Ascending aorta (tissue), 2 donors: ENCODE measurements around the gene TMEM254. TPM values are rescaled to one million over a fixed set of nuclear protein-coding genes. Genes with fewer than 3 reads are reported as not detected.
"Not testable (repeated sequence)": the region's sequence is repeated elsewhere in the genome, so short reads cannot be mapped to it uniquely, and the experiment has no call there.

Experiments used
- DNase-seq, 2 donors: peaks; one replicate each; pipeline ENCODE4 v3.0.0-alpha.2; 2019; ENCODE audit warnings: low spot score in 2 of 2
- H3K27ac ChIP-seq, 2 donors: fragments of 200-600 bp; sonication (generic); one replicate each; pipeline ENCODE4 v1.5.1; 2016 to 2017; ENCODE audit warnings: mild to moderate bottlenecking in 1 of 2
- H3K27me3 ChIP-seq: fragments of 200-600 bp; sonication (generic); one replicate; pipeline ENCODE4 v1.5.1; 2017
- H3K36me3 ChIP-seq, 2 donors: fragments of 200-600 bp; sonication (generic); one replicate each; pipeline ENCODE4 v1.5.1; 2016
- H3K4me1 ChIP-seq, 2 donors: fragments of 200-600 bp; sonication (generic); one replicate each; pipeline ENCODE4 v1.5.1; 2016 to 2017; ENCODE audit warnings: mild to moderate bottlenecking in 1 of 2
- H3K4me3 ChIP-seq, 2 donors: fragments of 200-600 bp; sonication (generic); one replicate each; pipeline ENCODE4 v1.5.1; 2016 to 2017; ENCODE audit warnings: mild to moderate bottlenecking in 1 of 2
- H3K9me3 ChIP-seq, 2 donors: fragments of 200-600 bp; sonication (generic); one replicate each; pipeline ENCODE4 v1.5.1; 2016
- CTCF ChIP-seq, 3 experiments: fragments of 200-600 bp in 2 of 3; fragments of 450-650 bp in 1 of 3; sonication (generic) in 2 of 3; IDR thresholded peaks; one replicate each; pipeline ENCODE4 v1.5.1; 2016 to 2019; ENCODE audit warnings: antibody characterized with exemption in 3 of 3, mild to moderate bottlenecking in 1 of 3, moderate library complexity in 1 of 3
- intact Hi-C: fragments of 100-400 bp; cut with DNase I; formaldehyde crosslinking; loops from one replicate; pipeline ENCODE4 v1.15.1; 2023
- total RNA-seq: library from RNA; depleted of rRNA; stranded (reverse); fragments of >200 nt; gene quantifications from one replicate; pipeline ENCODE4 v1.1.0, GENCODE V29; 2016

TMEM254 gene
- total RNA-seq, 1 donor from 2014 or later: 2.4 TPM

- H3K27ac ChIP-seq: no peak overlapping the region
- no peaks in the 10 kb centered on the region for H3K9me3 ChIP-seq
- H3K4me1 ChIP-seq: peaks cover 2 to 11% of the 10 kb centered on the region in 2 donors
- DNase-seq: no peak
- no peak overlapping the region for H3K4me3 ChIP-seq
- intact Hi-C loops: no loop called here
- H3K27me3 ChIP-seq: no peaks in the 10 kb centered on the region
- H3K36me3 ChIP-seq: peaks cover 9 to 12% of the 10 kb centered on the region in 2 donors
- TF ChIP-seq CTCF (IDR thresholded peaks at IDR 0.05): no peak
Measured at GRCh38 chr10:80081801-80082750, 3.6 kb downstream of the TMEM254 start.

GRCh38 chr10:80090121-80090520 is 11.7 kb downstream of the TMEM254 start:
- DNase-seq: no peak
- peaks cover 6 to 10% of the 10 kb centered on the region in 2 donors for H3K36me3 ChIP-seq
- H3K4me1 ChIP-seq: no peaks in the 10 kb centered on the region
- H3K4me3 ChIP-seq: no peak overlapping the region
- H3K27me3 ChIP-seq: no peaks in the 10 kb centered on the region
- intact Hi-C loops: no loop called here
- no peak overlapping the region for H3K27ac ChIP-seq
- no peak for TF ChIP-seq CTCF (IDR thresholded peaks at IDR 0.05)
- no peaks in the 10 kb centered on the region for H3K9me3 ChIP-seq

- H3K4me3 ChIP-seq: no peak overlapping the region
- H3K27me3 ChIP-seq: no peaks in the 10 kb centered on the region
- no peak for DNase-seq
- no peak for TF ChIP-seq CTCF (IDR thresholded peaks at IDR 0.05)
- H3K4me1 ChIP-seq: no peaks in the 10 kb centered on the region
- no peak overlapping the region for H3K27ac ChIP-seq
- peaks cover 0 to 10% of the 10 kb centered on the region in 2 donors for H3K36me3 ChIP-seq
- H3K9me3 ChIP-seq: no peaks in the 10 kb centered on the region
- intact Hi-C loops: no loop called here
Measured at GRCh38 chr10:80094231-80094630, 15.8 kb downstream of the TMEM254 start.

GRCh38 chr10:80098272-80098671 is 19.8 kb downstream of the TMEM254 start:
- DNase-seq, H3K27me3 ChIP-seq, H3K4me1 ChIP-seq, intact Hi-C loops, H3K9me3 ChIP-seq, H3K36me3 ChIP-seq, H3K4me3 ChIP-seq, H3K27ac ChIP-seq: not testable (repeated sequence)

- DNase-seq, H3K36me3 ChIP-seq, H3K9me3 ChIP-seq, intact Hi-C loops, H3K4me1 ChIP-seq, H3K27ac ChIP-seq, H3K4me3 ChIP-seq, H3K27me3 ChIP-seq: not testable (repeated sequence)
Measured at GRCh38 chr10:80099295-80099694, 20.8 kb downstream of the TMEM254 start.

- H3K27ac ChIP-seq: no peak overlapping the region
- intact Hi-C loops: no loop called here
Measured at GRCh38 chr10:80100116-80100515, 21.7 kb downstream of the TMEM254 start.

More at GRCh38 chr10:80100116-80100515, 21.7 kb downstream of the TMEM254 start:
- TF ChIP-seq CTCF (IDR thresholded peaks at IDR 0.05): no peak
- H3K36me3 ChIP-seq: no peaks in the 10 kb centered on the region
- peaks cover 0 to 8% of the 10 kb centered on the region in 2 donors for H3K4me1 ChIP-seq
- no peak for DNase-seq
- no peaks in the 10 kb centered on the region for H3K9me3 ChIP-seq
- H3K4me3 ChIP-seq: no peak overlapping the region
- H3K27me3 ChIP-seq: no peaks in the 10 kb centered on the region
